ENCODE data around the gene FTO.

Gene FTO

DNA sequence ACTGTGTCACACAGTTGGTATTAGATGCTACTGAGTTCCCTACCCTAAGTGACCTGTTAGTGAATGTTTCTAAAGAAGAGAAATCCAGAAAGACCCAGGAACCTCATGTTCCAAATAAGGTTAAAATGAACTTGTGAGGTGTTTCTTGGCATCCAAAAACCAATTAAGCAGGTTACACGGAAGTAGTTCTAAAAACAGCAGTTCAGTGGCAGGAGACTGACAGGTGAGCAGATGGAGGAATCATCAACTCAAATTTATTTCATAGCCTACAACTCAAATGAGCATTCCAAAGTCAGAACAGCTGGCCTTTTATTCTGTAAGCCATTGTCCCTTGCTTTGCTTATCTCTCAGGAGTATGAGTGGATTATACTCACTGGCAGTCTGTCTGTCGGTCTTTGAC is 394.3 kb downstream of the FTO start:
- Histone ChIP-seq H2AFZ (no peak overlapping the region), H3K4me3 (ENCODE audit: low read depth, low read length) (no peak overlapping the region), H3K27me3 (ENCODE audit: control insufficient read depth, insufficient read depth, low read length) (no peaks in the 10 kb centered on the region), H3K79me2 (no peaks in the 10 kb centered on the region), H3K9me3 (ENCODE audit: control insufficient read depth, low read length) (no peaks in the 10 kb centered on the region), H3K36me3 (ENCODE audit: control insufficient read depth, insufficient read depth, low read length) (no peaks in the 10 kb centered on the region), H3K9ac (no peak overlapping the region), H3K4me1 (no peaks in the 10 kb centered on the region), H3K27ac (no peak overlapping the region), H3K4me2 (ENCODE audit: low read length) (no peak overlapping the region)
- no peak for TF ChIP-seq CTCF (IDR thresholded peaks at IDR 0.05)

DNA sequence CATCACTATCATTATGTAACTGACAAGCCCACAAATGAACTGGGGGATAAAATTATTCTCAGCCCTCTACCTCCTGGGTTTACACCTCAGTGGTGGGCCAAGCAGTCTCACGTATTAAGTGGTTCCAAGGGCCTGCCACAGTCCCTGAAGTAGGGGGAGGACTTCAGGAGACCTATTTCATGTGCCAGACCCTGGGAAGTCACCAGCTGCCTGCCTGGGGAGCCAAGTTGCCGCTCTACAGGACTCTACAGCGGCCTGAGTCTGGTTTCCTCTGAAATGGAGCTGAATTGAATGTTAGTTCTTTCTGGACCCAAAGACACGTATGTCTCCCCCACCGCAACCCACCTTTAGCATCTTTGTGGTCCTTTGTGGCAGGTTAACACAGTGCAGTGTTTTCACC is 395.7 kb downstream of the FTO start:
- H3K9ac ChIP-seq = no peak overlapping the region

DNA sequence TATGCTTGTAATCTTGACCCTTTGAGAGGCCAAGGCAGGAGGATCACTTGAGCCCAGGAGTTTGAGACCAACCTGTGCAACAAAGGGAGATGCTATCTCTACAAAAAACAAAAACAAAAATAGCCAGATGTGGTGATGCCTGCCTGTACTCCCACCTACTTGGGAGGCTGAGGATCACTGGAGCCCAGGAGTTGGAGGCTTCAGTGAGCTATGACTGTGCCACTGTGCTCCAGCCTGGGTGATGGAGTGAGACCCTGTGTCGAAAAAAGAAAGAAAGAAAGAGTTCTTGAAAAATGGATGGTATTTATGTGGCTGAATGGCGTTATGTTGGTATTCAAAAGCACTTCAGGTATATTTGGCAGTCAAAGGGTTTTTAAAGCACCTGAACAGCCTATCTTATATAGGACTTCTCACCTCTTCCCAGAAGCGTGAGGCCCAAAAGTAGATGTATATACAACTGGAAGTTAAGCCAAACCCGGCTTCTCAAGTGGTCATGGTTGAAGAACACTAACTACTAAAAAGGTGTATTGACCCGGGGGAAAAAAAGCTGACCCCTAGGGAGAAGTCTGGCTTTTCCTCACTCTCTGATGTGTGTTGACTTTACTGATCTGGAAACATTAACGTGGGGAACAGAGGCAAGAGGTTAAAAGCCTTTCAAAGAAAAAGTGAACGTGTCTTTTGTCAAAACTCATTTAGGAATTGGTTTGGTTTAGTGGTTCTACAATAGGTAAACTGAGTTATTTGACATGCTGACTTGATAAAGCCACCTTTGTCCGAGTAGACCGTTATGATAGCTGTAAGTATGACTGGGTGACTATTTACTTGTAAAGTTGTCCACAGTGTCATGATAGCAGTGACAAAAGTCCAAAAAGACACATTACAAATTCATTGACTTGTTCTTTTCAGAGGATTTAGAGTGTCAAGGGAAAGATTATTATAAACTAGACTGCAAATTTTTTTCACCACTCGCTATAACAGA is 399.2 kb downstream of the FTO start:
- H3K36me3 ChIP-seq (ENCODE audit: control insufficient read depth, insufficient read depth, low read length) = no peaks in the 10 kb centered on the region
- H3K27me3 ChIP-seq (ENCODE audit: control insufficient read depth, insufficient read depth, low read length) = no peaks in the 10 kb centered on the region

More for the DNA sequence above, 395.7 kb downstream of the FTO start:
- Histone ChIP-seq H3K27me3 (ENCODE audit: control insufficient read depth, insufficient read depth, low read length) (no peaks in the 10 kb centered on the region), H3K79me2 (no peaks in the 10 kb centered on the region), H3K4me3 (ENCODE audit: low read depth, low read length) (no peak overlapping the region), H3K27ac (no peak overlapping the region), H3K36me3 (ENCODE audit: control insufficient read depth, insufficient read depth, low read length) (no peaks in the 10 kb centered on the region), H3K9me3 (ENCODE audit: control insufficient read depth, low read length) (no peaks in the 10 kb centered on the region), H3K4me1 (no peaks in the 10 kb centered on the region), H3K4me2 (ENCODE audit: low read length) (no peak overlapping the region), H2AFZ (no peak overlapping the region)
- no peak for TF ChIP-seq CTCF (IDR thresholded peaks at IDR 0.05)

GRCh38 chr16:54106057-54106456 is 402.1 kb downstream of the FTO start:
- H3K79me2 ChIP-seq = no peaks in the 10 kb centered on the region
- no peaks in the 10 kb centered on the region for H3K4me1 ChIP-seq
- H3K36me3 ChIP-seq (ENCODE audit: control insufficient read depth, insufficient read depth, low read length) = no peaks in the 10 kb centered on the region
- no peak overlapping the region for H3K4me3 ChIP-seq (ENCODE audit: low read depth, low read length)
- H3K9ac ChIP-seq = no peak overlapping the region
- H3K27me3 ChIP-seq (ENCODE audit: control insufficient read depth, insufficient read depth, low read length) = no peaks in the 10 kb centered on the region
- H3K27ac ChIP-seq = no peak overlapping the region
- no peak for TF ChIP-seq CTCF (IDR thresholded peaks at IDR 0.05)
- H2AFZ ChIP-seq = no peak overlapping the region
- H3K4me2 ChIP-seq (ENCODE audit: low read length) = no peak overlapping the region
- no peaks in the 10 kb centered on the region for H3K9me3 ChIP-seq (ENCODE audit: control insufficient read depth, low read length)

More for the DNA sequence above, 399.2 kb downstream of the FTO start:
- no peak for TF ChIP-seq CTCF (IDR thresholded peaks at IDR 0.05)
- no peak overlapping the region for H3K4me3 ChIP-seq (ENCODE audit: low read depth, low read length)
- H3K9me3 ChIP-seq (ENCODE audit: control insufficient read depth, low read length) = no peaks in the 10 kb centered on the region
- no peak overlapping the region for H3K4me2 ChIP-seq (ENCODE audit: low read length)
- H3K9ac ChIP-seq = no peak overlapping the region
- no peak overlapping the region for H2AFZ ChIP-seq
- H3K27ac ChIP-seq = no peak overlapping the region
- no peaks in the 10 kb centered on the region for H3K4me1 ChIP-seq
- no peaks in the 10 kb centered on the region for H3K79me2 ChIP-seq

All from parathyroid adenoma (tissue), 2 donors.